K562 (cell line): ENCODE measurements around the gene TAX1BP1.

ENCODE experiments used
- CC2D1A ChIP-seq: fragments of 450-650 bp; IDR thresholded peaks from 2 replicates; pipeline ENCODE4 v1.6.1; 2017; ENCODE audit warnings: mild to moderate bottlenecking
- ETV6 ChIP-seq, 3 experiments: fragments of 150-350 bp in 1 of 3; sonication (generic) in 1 of 3; formaldehyde crosslinking in 1 of 3; IDR thresholded peaks; 2 replicates each; pipeline versions ENCODE4 v1.6.1 to v1.8.0; 2014 to 2022; ENCODE audit warnings: borderline replicate concordance in 2 of 3, low read depth in 2 of 3, antibody characterized with exemption in 1 of 3, low read length in 1 of 3, mild to moderate bottlenecking in 1 of 3, missing genetic modification reagents in 1 of 3
- KAT7 ChIP-seq: sonication (generic); formaldehyde crosslinking; IDR thresholded peaks from 2 replicates; pipeline ENCODE4 v1.8.0; 2022; ENCODE audit warnings: missing genetic modification reagents, mild to moderate bottlenecking, borderline replicate concordance
- NFIC ChIP-seq: fragments of 450-650 bp; IDR thresholded peaks from 2 replicates; pipeline ENCODE4 v1.6.1; 2017; ENCODE audit warnings: mild to moderate bottlenecking, inconsistent platforms
- POLR2AphosphoS5 ChIP-seq: IDR thresholded peaks from 2 replicates; pipeline ENCODE4 v1.6.1; 2011; ENCODE audit warnings: mild to moderate bottlenecking, low read depth, low read length, moderate library complexity; ENCODE audit not compliant: control insufficient read depth, insufficient read depth
- RFX7 ChIP-seq: fragments of 250-450 bp; sonication (Bioruptor Pico); IDR thresholded peaks from 2 replicates; pipeline ENCODE4 v1.5.1; 2021; ENCODE audit warnings: mild to moderate bottlenecking
- SAFB ChIP-seq: fragments of 200-400 bp; formaldehyde crosslinking; IDR thresholded peaks from 2 replicates; pipeline ENCODE4 v1.6.1; 2017; ENCODE audit warnings: low read depth, low read length, borderline replicate concordance
- SMARCC2 ChIP-seq: fragments of 450-650 bp; IDR thresholded peaks from 2 replicates; pipeline ENCODE4 v1.6.1; 2017; ENCODE audit warnings: antibody characterized with exemption, moderate library complexity, mild to moderate bottlenecking, low read depth
- ZNF274 ChIP-seq: IDR thresholded peaks from 2 replicates; pipeline ENCODE4 v1.6.1; 2011; ENCODE audit warnings: low read depth, mild to moderate bottlenecking, low read length, moderate library complexity, borderline replicate concordance
- ZNF282 ChIP-seq: sonication (generic); formaldehyde crosslinking; IDR thresholded peaks from 2 replicates; pipeline ENCODE4 v1.8.1; 2023; ENCODE audit warnings: missing genetic modification reagents
- ZNF384 ChIP-seq: IDR thresholded peaks from 2 replicates; pipeline ENCODE4 v1.6.1; 2012; ENCODE audit warnings: low read depth, low read length, improper control_type of control experiment
- ZSCAN29 ChIP-seq: fragments of 450-650 bp; IDR thresholded peaks from 2 replicates; pipeline ENCODE4 v1.6.1; 2017
- TF ChIP-seq, protein P1 (sequence below), 3 experiments: IDR thresholded peaks in 2 of 3; conservative IDR thresholded peaks in 1 of 3; 2 replicates each; pipeline ENCODE4 v1.5.1; 2011 to 2012; ENCODE audit warnings: low read length in 3 of 3, mild to moderate bottlenecking in 3 of 3, control low read depth in 2 of 3, improper control_type of control experiment in 1 of 3, inconsistent platforms in 1 of 3, low read depth in 1 of 3, mixed read lengths in 1 of 3, moderate library complexity in 1 of 3; ENCODE audit not compliant: insufficient read depth in 2 of 3

DNA sequence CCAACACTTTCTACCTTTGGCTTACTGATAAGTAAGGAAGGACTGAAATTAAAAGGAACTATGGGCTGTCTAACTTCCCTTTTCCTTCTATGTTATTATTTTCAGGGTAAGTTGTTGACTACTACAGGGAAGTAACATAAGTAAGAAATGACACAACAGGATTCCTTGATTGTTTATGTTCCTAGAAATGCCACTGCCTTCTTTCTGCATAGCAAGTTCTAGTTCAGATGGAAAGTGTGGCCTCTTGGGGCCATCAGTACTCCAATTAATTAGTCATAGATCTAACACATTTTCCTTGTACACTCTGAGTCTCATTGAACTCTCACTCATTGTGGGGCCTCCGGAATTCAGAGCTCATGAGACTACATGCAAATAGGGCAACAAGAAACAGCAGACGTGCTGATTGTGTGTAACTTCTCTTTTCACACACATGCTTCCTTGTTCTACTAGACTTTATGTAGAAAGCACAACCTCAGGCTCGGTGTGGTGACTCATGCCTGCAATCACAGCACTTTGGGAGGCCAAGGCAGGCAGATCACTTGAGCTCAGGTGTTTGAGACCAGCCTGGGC, 42.0 kb upstream of the TAX1BP1 start:
- TF ChIP-seq ZNF384, result no peak
- TF ChIP-seq ZSCAN29, result no peak
- TF ChIP-seq ETV6 (IDR thresholded peaks at IDR 0.05; ENCODE audit: borderline replicate concordance in 1 of 2, low read depth in 2 of 2, low read length in 1 of 2), result no peak
- TF ChIP-seq ETV6 (CRISPR knock-in tag; IDR thresholded peaks at IDR 0.05; ENCODE audit: borderline replicate concordance), result no peak
- no peak for TF ChIP-seq CC2D1A
- no peak for TF ChIP-seq POLR2AphosphoS5
- TF ChIP-seq SMARCC2, result no peak
- no peak for TF ChIP-seq ZNF274
- TF ChIP-seq ZNF282, result no peak
- TF ChIP-seq, protein P1, sequence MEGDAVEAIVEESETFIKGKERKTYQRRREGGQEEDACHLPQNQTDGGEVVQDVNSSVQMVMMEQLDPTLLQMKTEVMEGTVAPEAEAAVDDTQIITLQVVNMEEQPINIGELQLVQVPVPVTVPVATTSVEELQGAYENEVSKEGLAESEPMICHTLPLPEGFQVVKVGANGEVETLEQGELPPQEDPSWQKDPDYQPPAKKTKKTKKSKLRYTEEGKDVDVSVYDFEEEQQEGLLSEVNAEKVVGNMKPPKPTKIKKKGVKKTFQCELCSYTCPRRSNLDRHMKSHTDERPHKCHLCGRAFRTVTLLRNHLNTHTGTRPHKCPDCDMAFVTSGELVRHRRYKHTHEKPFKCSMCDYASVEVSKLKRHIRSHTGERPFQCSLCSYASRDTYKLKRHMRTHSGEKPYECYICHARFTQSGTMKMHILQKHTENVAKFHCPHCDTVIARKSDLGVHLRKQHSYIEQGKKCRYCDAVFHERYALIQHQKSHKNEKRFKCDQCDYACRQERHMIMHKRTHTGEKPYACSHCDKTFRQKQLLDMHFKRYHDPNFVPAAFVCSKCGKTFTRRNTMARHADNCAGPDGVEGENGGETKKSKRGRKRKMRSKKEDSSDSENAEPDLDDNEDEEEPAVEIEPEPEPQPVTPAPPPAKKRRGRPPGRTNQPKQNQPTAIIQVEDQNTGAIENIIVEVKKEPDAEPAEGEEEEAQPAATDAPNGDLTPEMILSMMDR (IDR thresholded peaks at IDR 0.05 in 2 of 3, conservative IDR thresholded peaks at IDR 0.05 in 1 of 3; ENCODE audit: insufficient read depth in 2 of 3, low read depth in 1 of 3, low read length in 3 of 3), result no peak
- TF ChIP-seq KAT7 (CRISPR knock-in tag), result no peak
- TF ChIP-seq NFIC, result no peak
- no peak for TF ChIP-seq SAFB
- no peak for TF ChIP-seq RFX7 (CRISPR knock-in tag)
